HG03558 (cell line): Measurements from ENCODE around the gene PANK2.
"Not testable (repeated sequence)": the region's sequence is repeated elsewhere in the genome, so short reads cannot be mapped to it uniquely, and the experiment has no call there.

Experiments
- ATAC-seq: cut with Tn5 transposase; IDR thresholded peaks from one replicate; pipeline ENCODE4 v1.9.1; 2021; ENCODE audit warnings: moderate number of reproducible peaks; ENCODE audit not compliant: unreplicated experiment; ENCODE audit errors: extremely low read depth

The PANK2 gene

DNA sequence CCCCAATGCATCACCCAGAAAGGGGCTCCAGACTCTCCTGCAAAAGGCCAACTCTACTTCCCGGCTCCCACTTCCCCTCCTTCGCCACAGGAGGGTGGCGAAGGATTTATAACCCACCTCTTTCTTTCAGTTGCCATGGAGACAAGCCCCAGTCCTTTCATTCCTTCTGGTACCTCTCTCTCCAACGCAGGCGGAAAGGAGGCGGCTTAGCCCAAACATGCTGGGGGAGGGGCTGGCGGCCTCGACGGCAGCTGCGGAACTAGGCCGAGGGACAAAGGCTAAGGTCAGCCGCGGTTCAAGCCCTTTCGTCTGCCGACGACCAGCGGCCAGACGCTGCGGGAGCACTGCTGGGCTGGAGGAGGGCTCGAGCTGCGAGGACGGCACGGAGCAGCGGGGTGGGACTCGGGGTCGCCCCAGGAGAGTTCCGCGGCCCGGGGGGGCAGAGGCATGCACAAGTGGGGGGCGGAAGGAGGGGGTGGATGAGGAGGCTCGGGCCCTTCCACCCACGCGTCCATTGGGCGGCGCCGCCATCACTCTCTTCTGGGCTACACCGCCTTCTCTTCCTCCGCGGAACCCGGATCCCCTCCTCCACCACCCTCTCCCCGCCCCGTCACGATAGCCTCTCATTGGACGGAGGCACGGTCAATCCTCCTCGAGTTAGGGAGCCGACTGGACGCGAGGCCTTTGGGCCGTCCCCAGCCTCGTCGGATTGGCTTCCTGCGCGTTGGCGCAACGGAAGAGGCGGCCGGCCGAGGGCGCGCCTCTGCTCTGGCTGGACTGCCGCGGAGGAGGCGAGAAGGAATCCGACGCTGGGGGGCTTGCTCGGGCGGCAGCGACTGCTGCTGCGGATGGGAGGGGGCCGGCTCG is at the start of gene PANK2:
Gene PANK2, plus strand, starts transcription at position 766 of the 867 bp plus-strand sequence.
- peak; percentile 81 for ATAC-seq

DNA sequence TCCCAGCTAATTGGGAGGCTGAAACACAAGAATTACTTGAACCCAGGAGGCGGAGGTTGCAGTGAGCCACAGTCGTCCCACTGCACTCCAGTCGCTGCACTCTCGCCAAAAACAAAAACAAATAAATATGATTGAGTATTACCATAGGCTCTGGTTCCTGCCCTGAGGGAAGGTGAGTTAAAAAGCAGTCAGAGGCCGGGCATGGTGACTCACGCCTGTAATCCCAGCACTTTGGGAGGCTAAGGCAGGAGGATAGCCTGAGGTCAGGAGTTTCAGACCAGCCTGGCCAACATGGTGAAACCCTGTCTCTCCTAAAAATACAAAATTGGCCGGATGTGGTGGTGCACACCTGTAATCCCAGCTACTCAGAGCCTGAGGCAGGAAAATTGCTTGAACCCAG is 49.0 kb upstream of the PANK2 start:
- not testable (repeated sequence) for ATAC-seq

DNA sequence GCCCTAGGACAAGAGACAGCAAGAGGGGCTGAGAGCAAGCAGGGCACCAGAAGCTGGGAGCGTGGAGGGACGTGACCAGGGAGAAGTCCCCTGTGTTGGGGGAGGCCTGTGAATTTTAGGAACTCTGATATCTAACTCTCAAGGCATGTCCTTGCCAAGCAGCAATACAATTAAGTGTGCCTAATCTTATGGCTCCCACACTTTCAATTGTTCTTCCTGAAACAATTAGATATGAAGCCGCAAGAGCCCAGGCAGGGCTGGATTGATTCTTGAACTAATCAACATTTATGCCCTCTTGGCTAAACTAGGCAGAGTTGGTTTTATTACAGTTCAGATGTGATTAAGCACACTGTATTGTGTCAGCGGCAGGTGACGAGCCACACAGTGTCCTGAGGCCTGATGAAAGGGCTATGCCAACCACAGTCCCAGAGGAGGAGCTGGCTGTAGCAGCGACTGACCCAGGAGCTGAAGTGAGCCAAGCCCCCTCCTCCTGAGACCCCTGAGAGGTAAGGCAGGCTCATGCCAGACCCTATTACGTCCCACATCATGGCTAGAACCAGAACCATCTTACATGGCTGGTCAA is 46.7 kb upstream of the PANK2 start:
- no peak for ATAC-seq

DNA sequence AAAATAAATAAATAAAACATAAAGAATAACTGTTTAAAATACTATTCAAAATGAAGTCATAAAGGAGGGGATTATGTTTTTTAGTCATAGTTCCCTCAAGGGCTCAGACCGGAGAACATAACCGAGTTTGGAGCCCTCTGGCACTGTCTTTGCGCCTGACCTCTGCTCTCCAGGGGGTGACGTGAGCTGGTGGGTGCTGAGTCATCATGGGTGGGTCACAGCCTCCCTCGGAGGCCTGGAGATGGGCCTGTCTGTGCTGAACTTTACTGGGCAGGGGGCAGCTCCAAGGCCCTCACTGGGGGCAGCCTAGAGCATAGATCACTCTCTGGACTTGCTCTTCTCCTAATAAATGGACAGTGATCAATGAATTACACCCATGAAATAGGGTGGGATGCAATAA is 45.7 kb upstream of the PANK2 start:
- no peak for ATAC-seq

DNA sequence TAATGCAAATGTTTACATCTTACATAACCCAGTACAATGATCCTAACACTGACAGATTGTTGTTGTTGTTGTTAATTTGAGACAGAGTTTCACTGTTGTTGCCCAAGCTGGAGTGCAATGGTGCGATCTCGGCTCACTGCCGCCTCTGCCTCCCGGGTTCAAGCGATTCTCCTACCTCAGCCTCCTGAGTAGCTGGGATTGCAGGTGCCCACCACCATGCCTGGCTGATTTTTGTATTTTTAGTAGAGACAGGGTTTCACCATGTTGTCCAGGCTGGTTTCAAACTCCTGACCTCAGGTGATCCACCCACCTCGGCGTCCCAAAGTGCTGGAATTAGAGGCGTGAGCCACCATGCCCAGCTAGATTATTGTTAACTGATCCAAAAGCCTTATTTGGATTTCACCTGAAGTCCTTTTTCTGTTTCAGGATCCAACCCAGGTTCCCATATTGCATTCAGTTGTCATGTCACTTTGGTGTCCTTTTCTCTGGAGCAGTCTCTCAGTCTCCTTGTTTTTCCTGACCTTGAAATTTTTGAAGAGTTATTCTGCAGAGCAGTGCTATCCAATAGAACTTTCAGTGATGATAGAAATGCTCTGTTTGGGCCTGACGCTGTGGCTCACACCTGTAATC is 45.1 kb upstream of the PANK2 start:
- not testable (repeated sequence) for ATAC-seq

DNA sequence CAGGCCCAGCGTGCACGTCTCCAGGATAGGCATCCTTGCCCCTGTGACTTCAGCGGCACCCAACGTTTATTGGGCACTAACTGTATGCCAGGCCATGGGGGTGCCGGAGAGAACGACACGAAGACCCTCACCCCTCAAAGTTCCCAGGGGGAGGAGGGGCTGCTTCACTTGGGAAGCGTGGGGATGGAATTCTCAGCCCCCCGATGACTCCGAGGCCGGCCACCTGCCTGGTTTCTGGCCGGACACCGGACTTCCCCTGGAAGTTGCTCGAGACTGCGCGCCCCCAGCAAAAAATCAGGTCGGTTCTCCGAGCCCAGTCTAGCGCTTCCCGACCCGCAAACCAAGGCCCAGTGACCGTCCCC is 42.8 kb upstream of the PANK2 start:
- no peak for ATAC-seq

DNA sequence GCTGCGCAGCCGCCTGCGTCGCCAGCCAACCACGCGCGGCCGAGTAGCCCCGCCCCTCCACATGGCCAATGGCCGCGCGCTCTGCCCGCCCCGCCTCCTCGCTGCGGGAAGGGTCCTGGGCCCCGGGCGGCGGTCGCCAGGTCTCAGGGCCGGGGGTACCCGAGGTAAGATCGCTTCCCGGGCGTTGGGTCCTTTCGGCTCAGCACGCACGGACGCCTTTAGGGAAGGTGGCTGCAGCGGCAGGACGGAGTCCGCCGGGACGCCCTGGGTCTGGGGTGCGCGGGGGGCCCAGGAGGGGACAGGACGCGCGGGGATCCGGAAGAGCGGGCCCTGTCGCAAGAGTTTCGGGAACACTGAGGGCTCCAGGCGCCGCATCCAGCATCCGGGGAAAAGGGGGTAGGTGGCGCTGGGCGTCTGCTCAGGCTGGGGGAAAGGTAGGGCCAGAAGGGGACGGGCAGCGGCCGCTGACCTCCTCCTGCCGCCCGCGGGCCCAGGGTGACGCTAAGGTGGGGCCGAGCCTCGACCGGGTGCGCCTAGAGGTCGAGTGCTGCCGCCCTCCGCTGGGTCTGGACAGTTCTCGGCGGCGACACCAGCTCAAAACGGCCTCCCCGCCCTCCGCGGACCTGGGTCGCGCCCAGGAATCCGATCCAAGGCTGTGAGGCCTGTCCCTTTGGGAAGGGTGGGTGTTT is 42.3 kb upstream of the PANK2 start, which contains the start of gene MAVS:
Gene MAVS, plus strand, starts transcription at position 95 of the 689 bp plus-strand sequence. CDS start 7,791 bp downstream, outside the sequence.
- peak; percentile 79 for ATAC-seq

DNA sequence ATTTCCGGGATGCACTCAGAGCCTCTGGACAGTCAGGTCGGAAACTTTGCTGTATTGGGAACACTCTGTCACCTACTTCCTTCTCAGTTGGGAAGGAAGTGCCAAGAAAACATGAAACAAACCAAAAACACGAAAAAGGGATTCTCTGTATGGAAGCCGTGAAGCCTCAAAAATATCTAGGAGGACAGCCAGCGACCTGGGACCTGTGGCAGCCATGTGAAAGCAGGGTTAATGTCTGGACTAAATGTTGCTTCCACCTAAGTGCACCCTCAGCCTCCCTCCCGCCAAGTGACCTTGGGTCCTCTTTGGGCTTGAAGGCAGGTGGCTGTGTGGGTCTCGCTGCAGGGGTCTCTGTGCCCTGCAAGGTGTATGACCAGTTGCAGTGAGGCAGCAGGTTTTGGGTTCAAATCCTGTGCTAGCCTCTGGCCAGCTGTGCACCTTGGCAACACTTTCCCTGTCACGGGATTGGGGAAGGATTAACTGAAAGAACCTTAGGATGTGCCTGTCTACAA is 41.7 kb upstream of the PANK2 start:
- no peak for ATAC-seq

DNA sequence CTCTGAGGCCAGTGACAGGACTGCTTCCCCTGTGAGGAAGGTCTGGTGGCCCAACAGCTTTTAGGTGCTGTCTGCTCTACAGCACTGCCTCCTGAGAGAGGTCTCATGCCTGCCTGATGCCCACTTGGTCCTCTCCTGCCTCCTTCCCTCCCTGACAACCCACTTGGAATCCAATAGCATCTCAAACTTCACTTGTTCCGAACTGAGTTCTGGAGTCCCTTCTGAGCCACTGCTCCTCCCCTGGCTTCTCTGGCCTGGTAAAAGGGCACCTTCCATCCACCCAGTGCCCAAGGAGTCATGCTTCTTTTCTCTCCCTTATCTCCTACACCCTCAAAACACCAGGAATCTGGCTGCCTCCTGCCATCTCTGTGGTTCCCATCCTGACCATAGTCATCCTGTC is 40.6 kb upstream of the PANK2 start:
- no peak for ATAC-seq

DNA sequence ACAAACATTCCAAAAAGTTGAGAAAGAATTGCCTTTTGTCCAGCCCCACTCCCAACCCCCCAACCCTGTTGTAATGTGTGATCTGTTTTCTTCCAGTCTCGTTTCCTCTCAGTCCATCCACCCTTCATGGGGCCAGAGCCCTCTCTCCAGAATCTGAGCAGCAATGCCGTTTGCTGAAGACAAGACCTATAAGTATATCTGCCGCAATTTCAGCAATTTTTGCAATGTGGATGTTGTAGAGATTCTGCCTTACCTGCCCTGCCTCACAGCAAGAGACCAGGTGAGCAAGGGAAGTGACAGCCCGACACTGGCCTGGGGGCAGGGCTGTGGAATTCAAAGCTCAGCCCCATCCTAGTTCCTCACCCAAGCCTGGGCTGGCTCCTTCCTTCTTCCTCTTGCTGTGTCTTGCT is 34.7 kb upstream of the PANK2 start:
- ATAC-seq: no peak

DNA sequence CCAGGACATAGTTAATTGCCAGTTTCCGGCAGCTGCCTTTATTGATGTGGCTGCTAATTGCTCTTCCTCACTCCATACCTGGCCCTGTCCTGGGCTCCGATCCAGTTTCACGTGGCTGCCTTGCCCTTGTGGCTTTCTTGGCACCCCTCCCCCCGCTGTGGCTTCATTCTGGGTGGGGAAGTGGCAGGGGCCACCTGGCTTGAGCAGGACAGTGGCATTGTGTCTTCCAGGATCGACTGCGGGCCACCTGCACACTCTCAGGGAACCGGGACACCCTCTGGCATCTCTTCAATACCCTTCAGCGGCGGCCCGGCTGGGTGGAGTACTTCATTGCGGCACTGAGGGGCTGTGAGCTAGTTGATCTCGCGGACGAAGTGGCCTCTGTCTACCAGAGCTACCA is 31.8 kb upstream of the PANK2 start:
- ATAC-seq: no peak

DNA sequence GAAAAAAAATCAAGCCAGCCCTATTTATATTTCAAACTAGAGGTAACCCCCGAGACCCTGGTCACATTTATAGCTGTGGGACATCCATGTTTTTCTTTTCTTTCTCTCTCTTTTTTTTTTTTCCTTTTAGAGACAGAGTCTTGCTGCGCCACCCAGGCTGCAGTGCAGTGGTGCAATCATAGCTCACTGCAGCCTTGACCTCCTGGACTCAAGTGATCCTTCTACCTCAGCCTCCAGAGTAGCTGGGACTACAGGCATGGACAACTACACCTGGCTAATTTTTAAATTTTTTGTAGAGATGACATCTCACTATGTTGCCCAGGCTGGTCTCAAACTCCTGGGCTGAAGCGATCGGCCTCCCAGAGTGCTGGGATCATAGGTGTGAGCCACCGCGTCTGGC is 30.5 kb upstream of the PANK2 start:
- no peak for ATAC-seq

DNA sequence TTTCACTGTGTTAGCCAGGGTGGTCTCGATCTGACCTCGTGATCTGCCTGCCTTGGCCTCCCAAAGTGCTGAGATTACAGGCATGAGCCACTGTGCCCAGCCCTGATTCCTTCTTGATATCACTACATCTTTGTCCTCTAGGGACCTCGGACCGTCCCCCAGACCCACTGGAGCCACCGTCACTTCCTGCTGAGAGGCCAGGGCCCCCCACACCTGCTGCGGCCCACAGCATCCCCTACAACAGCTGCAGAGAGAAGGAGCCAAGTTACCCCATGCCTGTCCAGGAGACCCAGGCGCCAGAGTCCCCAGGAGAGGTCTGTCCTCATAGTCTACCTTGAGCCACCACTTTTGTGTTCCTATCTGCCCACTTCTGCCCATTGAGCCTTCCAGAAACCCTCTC is 28.0 kb upstream of the PANK2 start:
- no peak for ATAC-seq

DNA sequence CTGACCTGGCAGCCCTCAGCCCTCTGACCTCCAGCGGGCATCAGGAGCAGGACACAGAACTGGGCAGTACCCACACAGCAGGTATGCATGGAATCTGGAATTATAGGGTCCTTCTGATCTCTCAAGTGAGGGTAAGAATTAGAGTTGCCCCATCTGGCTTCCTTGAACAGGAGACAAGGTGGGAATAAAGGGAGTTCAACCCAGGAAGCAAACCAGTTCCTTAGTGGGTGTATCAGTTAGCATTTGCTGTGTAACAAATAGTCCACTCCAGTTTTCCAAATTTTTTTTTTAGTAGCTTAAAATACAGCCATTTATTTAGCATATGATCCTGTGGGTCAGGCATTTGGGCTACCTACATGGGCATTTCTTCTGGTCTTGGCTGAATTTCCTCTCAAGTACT is 26.9 kb upstream of the PANK2 start:
- ATAC-seq: no peak

DNA sequence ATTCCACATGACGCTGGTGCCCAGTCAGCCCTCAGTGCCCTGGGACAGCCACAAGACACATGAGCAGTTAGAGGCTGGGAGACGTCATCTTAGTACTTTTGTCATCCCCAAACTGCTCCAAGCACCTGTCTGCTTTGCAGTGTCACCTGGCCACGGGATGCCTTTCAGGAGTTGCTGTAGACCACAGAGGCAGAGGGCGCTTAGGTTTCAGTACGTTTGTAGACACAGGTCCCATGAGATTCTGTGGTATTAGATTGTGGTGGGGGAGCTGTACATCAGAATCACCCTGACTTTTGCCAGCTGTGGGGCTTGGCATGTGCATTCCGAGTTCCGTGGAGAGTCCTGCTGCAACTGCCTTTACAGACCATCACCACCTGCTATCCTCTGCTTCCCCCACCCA is 25.9 kb upstream of the PANK2 start:
- ATAC-seq: no peak

DNA sequence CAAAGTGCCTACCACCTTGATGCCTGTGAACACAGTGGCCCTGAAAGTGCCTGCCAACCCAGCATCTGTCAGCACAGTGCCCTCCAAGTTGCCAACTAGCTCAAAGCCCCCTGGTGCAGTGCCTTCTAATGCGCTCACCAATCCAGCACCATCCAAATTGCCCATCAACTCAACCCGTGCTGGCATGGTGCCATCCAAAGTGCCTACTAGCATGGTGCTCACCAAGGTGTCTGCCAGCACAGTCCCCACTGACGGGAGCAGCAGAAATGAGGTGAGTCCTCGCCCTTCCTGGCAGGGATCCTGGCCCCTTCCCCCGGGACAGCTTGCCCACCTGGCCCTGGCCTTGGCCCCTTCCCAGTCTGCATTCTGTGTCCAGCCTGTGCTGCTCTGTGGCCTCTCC is 24.7 kb upstream of the PANK2 start:
- no peak for ATAC-seq

DNA sequence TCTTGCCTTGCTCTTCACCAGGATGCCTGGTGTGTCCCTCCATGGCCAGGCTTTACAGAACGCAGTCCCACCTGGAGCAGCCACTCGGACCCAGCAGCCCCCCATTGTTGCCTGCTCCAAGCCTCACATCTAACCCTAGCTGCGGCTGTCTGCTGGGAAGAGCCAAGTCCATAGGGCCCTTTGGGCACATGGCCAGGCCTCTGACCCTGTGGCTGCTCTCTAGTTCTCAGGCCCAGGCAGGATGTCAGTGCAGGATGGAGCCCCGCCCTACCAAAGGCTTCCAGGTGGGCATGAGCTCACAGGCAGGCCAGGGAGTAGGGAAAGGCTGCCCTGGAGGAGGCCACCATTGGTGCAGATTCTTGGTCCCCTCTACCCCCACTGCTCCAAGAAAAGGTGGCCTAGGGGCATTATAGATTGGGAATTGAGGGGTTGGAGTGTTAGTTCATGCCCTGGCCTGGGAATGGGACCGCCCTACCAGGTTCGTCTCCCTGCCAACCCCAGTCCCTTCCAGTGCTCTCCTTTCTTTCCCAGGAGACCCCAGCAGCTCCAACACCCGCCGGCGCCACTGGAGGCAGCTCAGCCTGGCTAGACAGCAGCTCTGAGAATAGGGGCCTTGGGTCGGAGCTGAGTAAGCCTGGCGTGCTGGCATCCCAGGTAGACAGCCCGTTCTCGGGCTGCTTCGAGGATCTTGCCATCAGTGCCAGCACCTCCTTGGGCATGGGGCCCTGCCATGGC is 23.9 kb upstream of the PANK2 start:
- no peak for ATAC-seq

DNA sequence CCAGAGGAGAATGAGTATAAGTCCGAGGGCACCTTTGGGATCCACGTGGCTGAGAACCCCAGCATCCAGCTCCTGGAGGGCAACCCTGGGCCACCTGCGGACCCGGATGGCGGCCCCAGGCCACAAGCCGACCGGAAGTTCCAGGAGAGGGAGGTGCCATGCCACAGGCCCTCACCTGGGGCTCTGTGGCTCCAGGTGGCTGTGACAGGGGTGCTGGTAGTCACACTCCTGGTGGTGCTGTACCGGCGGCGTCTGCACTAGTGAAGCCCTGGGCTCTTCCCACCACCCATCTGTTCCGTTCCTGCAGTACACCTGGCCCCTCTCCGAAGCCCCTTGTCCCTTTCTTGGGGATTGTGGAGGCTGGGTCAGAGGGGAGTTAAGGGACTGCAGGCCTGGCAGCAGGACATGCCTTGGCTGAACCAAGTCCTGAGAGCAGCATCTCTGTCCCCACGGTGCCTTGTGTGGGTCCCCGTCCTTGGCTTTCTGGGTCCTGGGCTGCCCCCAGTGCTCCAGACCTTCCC is 23.2 kb upstream of the PANK2 start:
- no peak for ATAC-seq

DNA sequence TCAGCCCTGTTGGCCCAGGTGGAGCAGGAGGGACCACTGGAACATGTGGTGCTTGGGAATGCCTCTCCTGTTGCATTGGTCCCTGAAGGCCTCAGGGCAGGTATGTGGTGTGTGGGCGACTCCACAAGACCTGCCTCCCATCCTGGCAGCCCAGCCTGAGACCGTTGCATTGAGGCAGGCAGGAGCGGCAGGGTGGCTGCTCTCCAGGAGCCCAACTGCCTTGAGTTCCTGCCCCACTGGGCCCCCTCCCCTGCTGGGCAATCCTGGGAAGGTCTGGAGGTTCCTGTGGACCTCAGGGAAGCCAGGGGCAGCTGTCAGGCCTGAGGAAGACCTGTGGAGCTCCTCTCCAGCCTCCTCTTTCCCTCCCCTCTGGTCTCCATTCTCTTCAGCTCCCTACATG is 22.7 kb upstream of the PANK2 start:
- ATAC-seq: no peak

DNA sequence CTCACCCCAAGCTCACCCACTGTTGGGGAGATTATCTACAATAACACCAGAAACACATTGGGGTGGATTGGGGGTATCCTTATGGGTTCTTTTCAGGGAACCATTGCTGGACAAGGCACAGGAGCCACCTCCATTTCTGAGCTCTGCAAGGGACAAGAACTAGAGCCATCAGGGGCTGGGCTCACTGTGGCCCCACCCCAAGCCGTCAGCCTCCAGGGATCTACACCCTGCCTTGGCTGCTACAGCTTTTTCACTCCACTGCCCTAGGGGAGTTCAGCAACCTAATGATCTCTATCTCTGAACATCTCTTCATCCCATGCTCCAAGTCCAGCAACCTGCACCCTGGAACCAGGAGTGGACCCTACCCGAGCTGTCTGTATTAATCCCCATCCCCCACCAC is 21.4 kb upstream of the PANK2 start:
- ATAC-seq: no peak
